ACHN (cell line): ENCODE measurements around the gene ACAD11.

ENCODE experiments used
- DNase-seq: peaks from one replicate; pipeline ENCODE4 v3.0.0-alpha.2; 2015
- in situ Hi-C: cut with HindIII; loops from 2 replicates; pipeline ENCODE4 v1.10.0; 2017; ENCODE audit warnings: low sequenced_read_pairs, low pct_ligation_motif_present, low pct_unique_long_range_greater_than_20kb

The ACAD11 gene

GRCh38 chr3:132539681-132540080 lies 119.9 kb downstream of the ACAD11 start:
- in situ Hi-C loops = loop anchor here (25.0 kb wide), 1 partner anchor 98 kb away; no protein-coding TSS in a partner anchor
- DNase-seq = no peak

GRCh38 chr3:132538072-132538471 lies 121.5 kb downstream of the ACAD11 start:
- in situ Hi-C loops = loop anchor here (25.0 kb wide), 1 partner anchor 99 kb away; no protein-coding TSS in a partner anchor

GRCh38 chr3:132537297-132537696 lies 122.3 kb downstream of the ACAD11 start:
- in situ Hi-C loops = loop anchor here (25.0 kb wide), 1 partner anchor 100 kb away; no protein-coding TSS in a partner anchor
- DNase-seq = no peak

More at GRCh38 chr3:132538072-132538471, 121.5 kb downstream of the ACAD11 start:
- no peak for DNase-seq

- in situ Hi-C loops = loop anchor here (25.0 kb wide), 1 partner anchor 101 kb away; no protein-coding TSS in a partner anchor
Measured at GRCh38 chr3:132536442-132537153, 123.0 kb downstream of the ACAD11 start.

GRCh38 chr3:132535575-132536441 lies 123.8 kb downstream of the ACAD11 start:
- in situ Hi-C loops = loop anchor here (25.0 kb wide), 1 partner anchor 101 kb away; no protein-coding TSS in a partner anchor
- peak; percentile 66 for DNase-seq

More at GRCh38 chr3:132536442-132537153, 123.0 kb downstream of the ACAD11 start:
- peak; percentile 2 for DNase-seq

GRCh38 chr3:132530624-132531023 lies 129.0 kb downstream of the ACAD11 start:
- in situ Hi-C loops = loop anchor here (25.0 kb wide), 1 partner anchor 107 kb away; no protein-coding TSS in a partner anchor
- DNase-seq = no peak

GRCh38 chr3:132522353-132522752 lies 137.3 kb downstream of the ACAD11 start:
- in situ Hi-C loops = no loop called here
- DNase-seq = no peak

GRCh38 chr3:132521901-132522300 lies 137.7 kb downstream of the ACAD11 start:
- in situ Hi-C loops = no loop called here
- DNase-seq = no peak

- no peak for DNase-seq
- in situ Hi-C loops = no loop called here
Measured at GRCh38 chr3:132519914-132520313, 139.7 kb downstream of the ACAD11 start.

GRCh38 chr3:132517311-132517710 lies 142.3 kb downstream of the ACAD11 start:
- DNase-seq = no peak
- in situ Hi-C loops = no loop called here

GRCh38 chr3:132513057-132513456 lies 146.6 kb downstream of the ACAD11 start:
- DNase-seq = no peak
- in situ Hi-C loops = no loop called here

- DNase-seq = no peak
- in situ Hi-C loops = no loop called here
Measured at GRCh38 chr3:132509506-132509905, 150.1 kb downstream of the ACAD11 start.

GRCh38 chr3:132509096-132509495 lies 150.5 kb downstream of the ACAD11 start:
- in situ Hi-C loops = no loop called here
- no peak for DNase-seq
